Kidney (tissue), 14 donors: ENCODE results near the gene ESAM. TPM values are rescaled to one million over a fixed set of nuclear protein-coding genes. Genes with fewer than 3 reads are reported as not detected.
"Not testable (repeated sequence)": the region's sequence is repeated elsewhere in the genome, so short reads cannot be mapped to it uniquely, and the experiment has no call there.

Source experiments
- DNase-seq, 5 donors: peaks; one replicate each; pipeline ENCODE4 v3.0.0-alpha.2; 2013 to 2020
- FAIRE-seq: peaks from 2 replicates; lab custom pipeline; 2012; peaks lifted over from hg19 to GRCh38; lab: Jason Lieb, UNC
- H3K27ac ChIP-seq, 2 donors: one replicate each; pipeline ENCODE4 v1.7.0; 2013; ENCODE audit warnings: low read depth in 2 of 2, low read length in 2 of 2, inconsistent platforms in 1 of 2
- H3K27me3 ChIP-seq: one replicate; pipeline ENCODE4 v1.7.1; 2013; ENCODE audit warnings: low read length, inconsistent platforms; ENCODE audit not compliant: control insufficient read depth, insufficient read depth
- H3K36me3 ChIP-seq, 3 donors: one replicate each; pipeline versions ENCODE4 v1.7.0 to v1.7.1; 2013; ENCODE audit warnings: low read length in 3 of 3, control low read depth in 1 of 3, inconsistent platforms in 1 of 3; ENCODE audit not compliant: insufficient read depth in 3 of 3, control insufficient read depth in 2 of 3
- H3K4me1 ChIP-seq, 3 donors: one replicate each; pipeline versions ENCODE4 v1.7.0 to v1.7.1; 2013; ENCODE audit warnings: low read length in 3 of 3, inconsistent platforms in 1 of 3, low read depth in 1 of 3; ENCODE audit not compliant: control insufficient read depth in 2 of 3, insufficient read depth in 2 of 3
- H3K4me3 ChIP-seq, 3 donors: one replicate each; pipeline versions ENCODE4 v1.7.0 to v1.8.1; 2013; ENCODE audit warnings: low read length in 3 of 3, control low read depth in 1 of 3, inconsistent platforms in 1 of 3
- H3K9ac ChIP-seq, 3 donors: one replicate each; pipeline versions ENCODE4 v1.7.0 to v1.7.1; 2013; ENCODE audit warnings: low read length in 3 of 3, control low read depth in 1 of 3, inconsistent platforms in 1 of 3
- H3K9me3 ChIP-seq, 3 donors: one replicate each; pipeline versions ENCODE4 v1.7.0 to v1.7.1; 2013; ENCODE audit warnings: low read length in 3 of 3, control low read depth in 1 of 3, inconsistent platforms in 1 of 3; ENCODE audit not compliant: control insufficient read depth in 2 of 3, insufficient read depth in 1 of 3
- intact Hi-C: fragments of 100-400 bp; cut with DNase I; formaldehyde crosslinking; loops from one replicate; pipeline ENCODE4 v1.11.1; 2022
- polyA plus RNA-seq: library from polyadenylated mRNA; stranded (reverse); fragments of 350-450 nt; fragmentation: Illumina TruSeq; extraction: RNeasy Lipid Tissue Mini Kit (QIAGEN cat#74804); gene quantifications from one replicate; pipeline ENCODE4 v1.2.3, GENCODE V29; 2014; ENCODE audit warnings: low read depth, low replicate concordance; ENCODE audit not compliant: insufficient read depth
- total RNA-seq: library from RNA; stranded (reverse); fragmentation: NEBNext Ultra II Directional; extraction: Animal tissue kit (Norgen Biotek cat#: 25700); gene quantifications from one replicate; pipeline ENCODE4 v1.2.1, GENCODE V29; 2021
- TF ChIP-seq, protein P1 (sequence below): IDR thresholded peaks from 3 replicates; pipeline ENCODE4 v1.5.1; 2012; ENCODE audit warnings: mild to moderate bottlenecking, moderate library complexity, borderline replicate concordance; ENCODE audit not compliant: insufficient read depth; ENCODE audit errors: extremely low read depth
- donor health status: control.
- donor health status: control.
- donor health status: control.
- donor health status: control.
- donor health status: control.
- donor health status: DM: yes; HTN: yes; CAD: no.
- donor health status: Normal renal cell carcinoma (clear cell type).

Gene ESAM
- total and polyA plus RNA-seq, 2 donors from 2014 or later = 63.0 to 85.8 TPM

DNA sequence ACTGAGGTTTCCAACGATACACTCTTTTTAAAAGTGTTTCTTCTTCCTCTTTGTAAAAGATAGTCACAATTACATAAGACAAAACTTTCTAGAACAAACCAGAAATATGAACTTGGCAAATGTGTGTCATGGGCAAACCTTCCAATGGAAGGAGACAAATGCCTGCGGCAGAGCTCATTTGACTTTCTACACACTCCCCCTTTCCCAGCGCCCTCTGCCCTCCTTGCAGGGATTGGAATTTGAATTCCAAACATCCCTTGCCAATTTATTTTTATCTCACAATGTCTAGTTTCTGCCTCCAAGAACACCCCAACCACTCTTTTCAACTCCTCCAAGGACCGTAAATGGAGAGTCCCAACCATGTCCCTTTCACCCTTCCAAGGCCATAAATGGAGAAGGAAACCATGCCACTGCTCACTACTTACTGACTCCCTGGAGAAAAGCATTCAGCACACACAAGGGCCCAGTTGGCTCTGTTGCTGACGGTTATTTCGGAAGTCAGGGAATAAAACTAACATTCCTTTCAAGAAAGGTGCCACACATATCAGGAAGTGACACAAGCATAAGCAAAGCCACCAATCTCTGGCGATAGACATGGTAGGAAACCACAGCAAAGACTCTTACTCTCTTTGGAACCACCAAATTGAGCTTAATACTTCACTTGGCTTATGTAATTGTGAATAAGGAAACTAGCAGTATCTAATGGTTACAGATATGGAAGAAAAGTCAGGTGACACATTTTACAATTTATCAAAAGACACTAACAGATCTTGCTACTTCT, 15.0 kb upstream of the ESAM start:
- no peaks in the 10 kb centered on the region for H3K4me1 ChIP-seq
- FAIRE-seq = no peak
- no peaks in the 10 kb centered on the region for H3K9me3 ChIP-seq
- no peak overlapping the region for H3K4me3 ChIP-seq
- DNase-seq = no peak
- no peak overlapping the region for H3K27ac ChIP-seq
- no peaks in the 10 kb centered on the region for H3K27me3 ChIP-seq
- H3K36me3 ChIP-seq = peaks cover 0 to 2% (median under 1%) of the 10 kb centered on the region in 3 donors
- intact Hi-C loops = no loop called here
- H3K9ac ChIP-seq = no peak overlapping the region
- TF ChIP-seq, protein P1, sequence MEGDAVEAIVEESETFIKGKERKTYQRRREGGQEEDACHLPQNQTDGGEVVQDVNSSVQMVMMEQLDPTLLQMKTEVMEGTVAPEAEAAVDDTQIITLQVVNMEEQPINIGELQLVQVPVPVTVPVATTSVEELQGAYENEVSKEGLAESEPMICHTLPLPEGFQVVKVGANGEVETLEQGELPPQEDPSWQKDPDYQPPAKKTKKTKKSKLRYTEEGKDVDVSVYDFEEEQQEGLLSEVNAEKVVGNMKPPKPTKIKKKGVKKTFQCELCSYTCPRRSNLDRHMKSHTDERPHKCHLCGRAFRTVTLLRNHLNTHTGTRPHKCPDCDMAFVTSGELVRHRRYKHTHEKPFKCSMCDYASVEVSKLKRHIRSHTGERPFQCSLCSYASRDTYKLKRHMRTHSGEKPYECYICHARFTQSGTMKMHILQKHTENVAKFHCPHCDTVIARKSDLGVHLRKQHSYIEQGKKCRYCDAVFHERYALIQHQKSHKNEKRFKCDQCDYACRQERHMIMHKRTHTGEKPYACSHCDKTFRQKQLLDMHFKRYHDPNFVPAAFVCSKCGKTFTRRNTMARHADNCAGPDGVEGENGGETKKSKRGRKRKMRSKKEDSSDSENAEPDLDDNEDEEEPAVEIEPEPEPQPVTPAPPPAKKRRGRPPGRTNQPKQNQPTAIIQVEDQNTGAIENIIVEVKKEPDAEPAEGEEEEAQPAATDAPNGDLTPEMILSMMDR = no peak

DNA sequence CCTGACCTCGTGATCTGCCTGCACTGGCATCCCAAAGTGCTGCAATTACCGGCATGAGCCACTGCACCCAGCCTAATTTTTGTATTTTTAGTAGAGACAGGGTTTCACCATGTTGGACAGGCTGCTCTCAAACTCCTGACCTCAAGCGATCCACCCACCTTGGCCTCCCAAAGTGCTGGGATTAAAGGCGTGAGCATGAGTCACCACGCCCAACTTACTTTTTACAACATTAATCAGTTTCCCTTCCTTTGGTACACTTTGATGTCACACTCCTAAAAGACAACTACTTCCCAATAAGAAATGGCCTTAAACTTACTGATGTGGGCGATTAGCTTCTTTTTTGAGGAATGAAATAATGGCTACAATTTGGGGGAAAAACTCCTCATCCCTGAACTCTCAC, 8.9 kb upstream of the ESAM start:
- intact Hi-C loops, H3K27ac ChIP-seq, H3K9ac ChIP-seq, H3K4me3 ChIP-seq, H3K36me3 ChIP-seq, FAIRE-seq, H3K27me3 ChIP-seq, H3K9me3 ChIP-seq, DNase-seq, H3K4me1 ChIP-seq: not testable (repeated sequence)

DNA sequence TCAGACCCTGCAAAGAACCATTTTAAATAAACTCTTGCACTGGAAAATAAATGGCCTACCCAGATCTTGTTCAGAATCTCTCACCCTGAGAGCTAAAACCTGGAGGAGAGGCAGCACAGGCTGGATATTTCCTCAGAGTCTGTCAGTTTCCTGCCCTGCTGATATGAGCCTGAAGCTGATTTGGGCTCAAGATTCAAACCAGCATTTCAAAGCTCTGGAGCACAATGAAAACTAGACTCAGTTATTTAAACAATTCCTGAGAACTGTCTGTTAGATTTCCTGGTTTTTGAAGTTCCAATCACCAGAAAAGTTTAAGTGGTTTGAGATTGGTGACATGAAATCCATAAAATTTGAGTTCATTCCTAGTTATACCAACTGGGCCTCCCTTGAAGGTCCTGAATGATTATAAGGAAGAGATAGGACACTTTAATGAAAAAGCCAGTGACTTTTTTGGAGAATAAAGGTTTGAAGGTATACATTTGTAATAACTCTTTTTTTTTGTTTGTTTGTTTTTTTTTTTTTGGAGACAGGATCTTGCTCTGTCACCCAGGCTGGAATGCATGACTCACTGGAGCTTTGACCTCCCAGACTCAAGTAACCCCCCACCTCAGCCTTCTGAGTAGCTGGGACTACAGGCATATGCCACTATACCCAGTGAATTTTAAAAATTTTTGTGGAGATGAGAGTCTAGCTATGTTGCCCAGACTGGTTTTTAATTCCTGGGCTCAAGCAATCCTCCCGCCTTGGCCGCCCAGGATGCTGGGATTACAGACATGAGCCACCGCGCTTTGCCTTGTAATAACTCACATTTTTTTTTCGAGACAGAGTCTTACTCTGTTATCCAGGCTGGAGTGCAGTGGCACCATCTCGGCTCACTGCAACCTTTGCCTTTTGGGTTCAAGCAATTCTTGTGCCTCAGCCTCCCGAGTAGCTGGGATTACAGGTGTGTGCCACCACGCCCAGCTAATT, 8.0 kb upstream of the ESAM start:
- H3K36me3 ChIP-seq = peaks cover 0 to 7% (median 2%) of the 10 kb centered on the region in 3 donors
- no peaks in the 10 kb centered on the region for H3K27me3 ChIP-seq
- FAIRE-seq = no peak
- H3K27ac ChIP-seq = no peak overlapping the region
- no peak overlapping the region for H3K9ac ChIP-seq
- DNase-seq = no peak
- TF ChIP-seq, protein P1 = no peak
- intact Hi-C loops = no loop called here
- no peaks in the 10 kb centered on the region for H3K9me3 ChIP-seq
- H3K4me3 ChIP-seq = no peak overlapping the region
- peaks cover 0 to 7% (median 0%) of the 10 kb centered on the region in 3 donors for H3K4me1 ChIP-seq

- intact Hi-C loops = no loop called here
- H3K9ac ChIP-seq = no peak overlapping the region
- H3K27me3 ChIP-seq = no peaks in the 10 kb centered on the region
- no peak for FAIRE-seq
- H3K4me3 ChIP-seq = peak overlapping the region; percentile 3 to 28 (median 5)
- DNase-seq = peak in 3 of 5 donors; percentile 23 to 55 (median 49)
- H3K27ac ChIP-seq = peak overlapping the region in 1 of 2 donors; percentile 5
- peaks cover 5 to 18% (median 9%) of the 10 kb centered on the region in 3 donors for H3K4me1 ChIP-seq
- TF ChIP-seq, protein P1 = no peak
- peaks cover 0 to 7% (median 2%) of the 10 kb centered on the region in 3 donors for H3K36me3 ChIP-seq
- no peaks in the 10 kb centered on the region for H3K9me3 ChIP-seq
Observed at GRCh38 chr11:124768914-124769313, 6.8 kb upstream of the ESAM start.
